H9 (cell line): ENCODE results near the gene MTMR3. TPM values are rescaled to one million over a fixed set of nuclear protein-coding genes. Genes with fewer than 3 reads are reported as not detected.

Experiments
- DNase-seq: peaks from one replicate; pipeline ENCODE4 v3.0.0-alpha.2; 2017
- H2AFZ ChIP-seq: one replicate; pipeline ENCODE4 v1.6.1; 2013; ENCODE audit warnings: mild to moderate bottlenecking, low read length, control low read depth, moderate library complexity
- H2AK5ac ChIP-seq: 2 replicates; pipeline ENCODE4 v1.6.1; 2013; ENCODE audit warnings: low read length, control low read depth, mixed read lengths; ENCODE audit not compliant: insufficient read length
- H2BK120ac ChIP-seq: one replicate; pipeline ENCODE4 v1.6.1; 2013; ENCODE audit warnings: low read depth, mild to moderate bottlenecking, low read length, control low read depth, inconsistent platforms; ENCODE audit not compliant: poor library complexity, severe bottlenecking
- H2BK12ac ChIP-seq: 2 replicates; pipeline ENCODE4 v1.6.1; 2013; ENCODE audit warnings: low read length, control low read depth, mixed read lengths, low read depth; ENCODE audit not compliant: insufficient read length
- H2BK15ac ChIP-seq: 2 replicates; pipeline ENCODE4 v1.6.1; 2013; ENCODE audit warnings: low read depth, low read length, control low read depth
- H2BK20ac ChIP-seq: one replicate; pipeline ENCODE4 v1.6.1; 2013; ENCODE audit warnings: low read depth, mild to moderate bottlenecking, low read length, control low read depth, inconsistent platforms; ENCODE audit not compliant: poor library complexity, severe bottlenecking
- H2BK5ac ChIP-seq: 2 replicates; pipeline ENCODE4 v1.6.1; 2013; ENCODE audit warnings: low read length, control low read depth, mixed read lengths; ENCODE audit not compliant: insufficient read length
- H3K14ac ChIP-seq: 2 replicates; pipeline ENCODE4 v1.6.1; 2013; ENCODE audit warnings: low read length, control low read depth; ENCODE audit not compliant: insufficient read depth
- H3K18ac ChIP-seq: 2 replicates; pipeline ENCODE4 v1.6.1; 2013; ENCODE audit warnings: low read depth, mild to moderate bottlenecking, mixed read lengths, low read length, control low read depth; ENCODE audit not compliant: insufficient read length
- H3K23ac ChIP-seq: 2 replicates; pipeline ENCODE4 v1.6.1; 2013; ENCODE audit warnings: low read length, control low read depth, mixed read lengths, low read depth; ENCODE audit not compliant: insufficient read length
- H3K23me2 ChIP-seq: 2 replicates; pipeline ENCODE4 v1.6.1; 2013; ENCODE audit warnings: low read depth, mild to moderate bottlenecking, mixed read lengths, low read length, control low read depth; ENCODE audit not compliant: insufficient read length, poor library complexity, severe bottlenecking
- H3K27ac ChIP-seq: 2 replicates; pipeline ENCODE4 v1.5.1; 2013; ENCODE audit warnings: low read length, control low read depth, mixed read lengths, low read depth; ENCODE audit not compliant: insufficient read length
- H3K27me3 ChIP-seq: 2 replicates; pipeline ENCODE4 v1.6.1; 2013; ENCODE audit warnings: low read length, control low read depth, inconsistent platforms; ENCODE audit not compliant: insufficient read depth
- H3K4ac ChIP-seq: 2 replicates; pipeline ENCODE4 v1.6.1; 2013; ENCODE audit warnings: low read depth, mild to moderate bottlenecking, control low read depth, inconsistent platforms, low read length, moderate library complexity
- H3K4me1 ChIP-seq: 2 replicates; pipeline ENCODE4 v1.6.1; 2013; ENCODE audit warnings: low read length, control low read depth, inconsistent platforms; ENCODE audit not compliant: insufficient read depth
- H3K4me2 ChIP-seq: 2 replicates; pipeline ENCODE4 v1.6.1; 2013; ENCODE audit warnings: low read length, control low read depth, mixed read lengths; ENCODE audit not compliant: insufficient read length, insufficient read depth
- H3K56ac ChIP-seq: 2 replicates; pipeline ENCODE4 v1.6.1; 2013; ENCODE audit warnings: low read depth, mild to moderate bottlenecking, mixed read lengths, low read length, control low read depth; ENCODE audit not compliant: insufficient read length
- H3K79me1 ChIP-seq: 2 replicates; pipeline ENCODE4 v1.6.1; 2013; ENCODE audit warnings: low read depth, mild to moderate bottlenecking, moderate library complexity, low read length, control low read depth, inconsistent platforms; ENCODE audit not compliant: insufficient read depth, poor library complexity, severe bottlenecking
- H3K79me2 ChIP-seq: 2 replicates; pipeline ENCODE4 v1.6.1; 2013; ENCODE audit warnings: low read length, control low read depth, inconsistent platforms; ENCODE audit not compliant: insufficient read depth
- H3K9ac ChIP-seq: 2 replicates; pipeline ENCODE4 v1.6.1; 2013; ENCODE audit warnings: low read length, control low read depth, mixed read lengths; ENCODE audit not compliant: insufficient read length; ENCODE audit errors: extremely low read depth
- H3K9me3 ChIP-seq: one replicate; pipeline ENCODE4 v1.6.1; 2013; ENCODE audit warnings: low read depth, low read length, inconsistent platforms; ENCODE audit not compliant: control insufficient read depth
- H3T11ph ChIP-seq: one replicate; pipeline ENCODE4 v1.6.1; 2013; ENCODE audit warnings: mild to moderate bottlenecking, low read length, control low read depth, inconsistent platforms
- H4K20me1 ChIP-seq: one replicate; pipeline ENCODE4 v1.6.1; 2013; ENCODE audit not compliant: control insufficient read depth, insufficient read length, insufficient read depth
- H4K5ac ChIP-seq: 2 replicates; pipeline ENCODE4 v1.6.1; 2013; ENCODE audit warnings: low read depth, mild to moderate bottlenecking, mixed read lengths, low read length, control low read depth; ENCODE audit not compliant: insufficient read length
- H4K8ac ChIP-seq: replicated peaks from 2 replicates; pipeline ENCODE4 v1.6.1; 2013; ENCODE audit warnings: low read length, control low read depth, mixed read lengths, low read depth; ENCODE audit not compliant: insufficient read length
- H4K91ac ChIP-seq: 2 replicates; pipeline ENCODE4 v1.6.1; 2013; ENCODE audit warnings: low read depth, mild to moderate bottlenecking, moderate library complexity, mixed read lengths, low read length, control low read depth; ENCODE audit not compliant: insufficient read length
- H3K27ac Mint-ChIP-seq, 3 experiments: 2 replicates in 2 of 3; 3 replicates in 1 of 3; pipeline ENCODE4 v1.8.0; 2020 to 2021; ENCODE audit warnings: mixed read lengths in 3 of 3, mild to moderate bottlenecking in 1 of 3, moderate library complexity in 1 of 3
- H3K27me3 Mint-ChIP-seq: 2 replicates; pipeline ENCODE4 v1.8.0; 2021; ENCODE audit warnings: low read depth, mild to moderate bottlenecking, moderate library complexity, mixed read lengths
- H3K36me3 Mint-ChIP-seq, 3 experiments: 2 replicates in 2 of 3; 3 replicates in 1 of 3; pipeline ENCODE4 v1.8.0; 2020 to 2021; ENCODE audit warnings: low read depth in 3 of 3, mixed read lengths in 3 of 3; ENCODE audit not compliant: insufficient read depth in 1 of 3
- H3K4me1 Mint-ChIP-seq, 2 experiments: 2 replicates each; pipeline ENCODE4 v1.8.0; 2020; ENCODE audit warnings: mixed read lengths in 2 of 2
- H3K4me3 Mint-ChIP-seq, 2 experiments: 2 replicates in 1 of 2; 3 replicates in 1 of 2; pipeline ENCODE4 v1.8.0; 2020 to 2021; ENCODE audit warnings: mild to moderate bottlenecking in 2 of 2, mixed read lengths in 2 of 2, moderate library complexity in 1 of 2
- H3K9me3 Mint-ChIP-seq, 2 experiments: 2 replicates in 1 of 2; 3 replicates in 1 of 2; pipeline ENCODE4 v1.8.0; 2020; ENCODE audit warnings: mild to moderate bottlenecking in 2 of 2, mixed read lengths in 2 of 2, moderate library complexity in 1 of 2
- CTCF ChIP-seq: fragments of 200-600 bp; sonication (generic); conservative IDR thresholded peaks from 3 replicates; pipeline ENCODE4 v1.8.0; 2021; ENCODE audit warnings: antibody characterized with exemption, mild to moderate bottlenecking
- WGBS: extraction: QIAGEN DNeasy Blood & Tissue Kit; methylation state at CpG from one replicate; pipeline ENCODE4 v1.1.7; 2013; ENCODE audit warnings: missing lambda C conversion rate, low lambda C conversion rate, mixed read lengths; ENCODE audit not compliant: insufficient read length; ENCODE audit errors: extremely low coverage; 5-methylcytosine and 5-hydroxymethylcytosine counted together
- total RNA-seq: library from RNA; stranded (reverse); gene quantifications from 2 replicates; pipeline ENCODE4 v1.2.1, GENCODE V29; 2021

The MTMR3 gene
- total RNA-seq, 1 experiment from 2014 or later = 19.8 TPM

- Histone ChIP-seq H2BK12ac (no peak overlapping the region), H2AK5ac (no peak overlapping the region), H4K8ac (no peak overlapping the region), H3K14ac (no peak overlapping the region), H4K91ac (no peak overlapping the region), H2BK20ac (no peak overlapping the region), H2BK5ac (no peak overlapping the region), H3K4me2 (no peak overlapping the region), H4K20me1 (no peaks in the 10 kb centered on the region), H3K27ac (no peak overlapping the region), H3K4me1 (no peaks in the 10 kb centered on the region), H3K23ac (no peak overlapping the region), H2AFZ (no peak overlapping the region), H3K4ac (no peak overlapping the region), H3K27me3 (no peaks in the 10 kb centered on the region), H3K9ac (no peak overlapping the region), H4K5ac (no peak overlapping the region), H3K18ac (no peak overlapping the region), H3K79me2 (no peaks in the 10 kb centered on the region), H3K79me1 (no peaks in the 10 kb centered on the region), H3K56ac (no peak overlapping the region), H3K23me2 (no peaks in the 10 kb centered on the region), H2BK15ac (no peak overlapping the region), H2BK120ac (no peak overlapping the region), H3T11ph (no peak overlapping the region), H3K9me3 (no peaks in the 10 kb centered on the region)
- WGBS = no CpG with 5 or more reads among the region's 5 CpGs
- 0 out of 2 replicates have a peak, but pooled peaks cover 2% of the 10 kb centered on the region for H3K27me3 Mint-ChIP-seq
- H3K27ac Mint-ChIP-seq = no peak overlapping the region
- no peak for TF ChIP-seq CTCF
- peaks cover 3 to 6% of the 10 kb centered on the region in 2 experiments; a peak in 3 of 4 replicates for H3K4me1 Mint-ChIP-seq
- DNase-seq = no peak
- peaks cover 5 to 34% (median 20%) of the 10 kb centered on the region in 3 experiments; a peak in 6 of 7 replicates for H3K36me3 Mint-ChIP-seq
- H3K4me3 Mint-ChIP-seq = no peak overlapping the region
- H3K9me3 Mint-ChIP-seq = no peaks in the 10 kb centered on the region
Measured at GRCh38 chr22:30030329-30030728, 147.4 kb downstream of the MTMR3 start.
